ENCODE measurements around the gene TGM3.

DNA sequence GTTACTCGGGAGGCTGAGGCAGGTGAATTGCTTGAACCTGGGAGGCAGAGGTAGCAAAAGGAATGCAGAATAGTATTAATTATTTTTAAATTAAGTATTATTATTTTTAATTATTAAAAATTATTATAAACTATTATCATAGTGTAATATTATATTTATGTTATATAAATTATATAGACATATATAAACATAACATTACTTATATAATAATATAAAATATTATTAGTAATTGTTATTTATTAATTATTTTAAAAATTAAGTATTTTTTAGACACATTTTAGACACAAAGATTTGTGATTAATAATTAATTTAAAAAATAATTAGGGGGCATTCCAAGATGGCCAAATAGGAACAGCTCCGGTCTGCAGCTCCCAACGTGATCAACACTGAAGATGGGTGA, 31.7 kb upstream of the TGM3 start:
- TF ChIP-seq, protein P1, sequence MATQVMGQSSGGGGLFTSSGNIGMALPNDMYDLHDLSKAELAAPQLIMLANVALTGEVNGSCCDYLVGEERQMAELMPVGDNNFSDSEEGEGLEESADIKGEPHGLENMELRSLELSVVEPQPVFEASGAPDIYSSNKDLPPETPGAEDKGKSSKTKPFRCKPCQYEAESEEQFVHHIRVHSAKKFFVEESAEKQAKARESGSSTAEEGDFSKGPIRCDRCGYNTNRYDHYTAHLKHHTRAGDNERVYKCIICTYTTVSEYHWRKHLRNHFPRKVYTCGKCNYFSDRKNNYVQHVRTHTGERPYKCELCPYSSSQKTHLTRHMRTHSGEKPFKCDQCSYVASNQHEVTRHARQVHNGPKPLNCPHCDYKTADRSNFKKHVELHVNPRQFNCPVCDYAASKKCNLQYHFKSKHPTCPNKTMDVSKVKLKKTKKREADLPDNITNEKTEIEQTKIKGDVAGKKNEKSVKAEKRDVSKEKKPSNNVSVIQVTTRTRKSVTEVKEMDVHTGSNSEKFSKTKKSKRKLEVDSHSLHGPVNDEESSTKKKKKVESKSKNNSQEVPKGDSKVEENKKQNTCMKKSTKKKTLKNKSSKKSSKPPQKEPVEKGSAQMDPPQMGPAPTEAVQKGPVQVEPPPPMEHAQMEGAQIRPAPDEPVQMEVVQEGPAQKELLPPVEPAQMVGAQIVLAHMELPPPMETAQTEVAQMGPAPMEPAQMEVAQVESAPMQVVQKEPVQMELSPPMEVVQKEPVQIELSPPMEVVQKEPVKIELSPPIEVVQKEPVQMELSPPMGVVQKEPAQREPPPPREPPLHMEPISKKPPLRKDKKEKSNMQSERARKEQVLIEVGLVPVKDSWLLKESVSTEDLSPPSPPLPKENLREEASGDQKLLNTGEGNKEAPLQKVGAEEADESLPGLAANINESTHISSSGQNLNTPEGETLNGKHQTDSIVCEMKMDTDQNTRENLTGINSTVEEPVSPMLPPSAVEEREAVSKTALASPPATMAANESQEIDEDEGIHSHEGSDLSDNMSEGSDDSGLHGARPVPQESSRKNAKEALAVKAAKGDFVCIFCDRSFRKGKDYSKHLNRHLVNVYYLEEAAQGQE (IDR thresholded peaks at IDR 0.05; ENCODE audit: insufficient read depth in 1 of 2, low read depth in 2 of 2, low read length in 2 of 2), result no peak
- TF ChIP-seq POLR2AphosphoS5 (IDR thresholded peaks at IDR 0.05; ENCODE audit: low read depth, low read length), result no peak
- TF ChIP-seq TAF1 (IDR thresholded peaks at IDR 0.05; ENCODE audit: borderline replicate concordance, insufficient read depth, low read length), result no peak
- TF ChIP-seq FOXP2 (optimal IDR thresholded peaks at IDR 0.05; ENCODE audit: borderline replicate concordance, extremely low read depth, extremely low read length, insufficient read depth), result no peak
